ENCODE results near the gene TFB2M.
A peak's percentile ranks its signal among the peaks of the same experiment; 100 is the strongest.
"Not testable (repeated sequence)": the region's sequence is repeated elsewhere in the genome, so short reads cannot be mapped to it uniquely, and the experiment has no call there.

The TFB2M gene

GRCh38 chr1:246566128-246566812 lies at the start of gene TFB2M, which contains the start of gene CNST:
TSS of gene TFB2M (minus strand) at chr1:246566261. CDS start at chr1:246566138, 123 bp downstream.
TSS of gene CNST (plus strand) at chr1:246566456. CDS start at chr1:246591563, 25,107 bp downstream.
- peak; percentile 77 to 83 for DNase-seq (ENCODE audit: low spot score in 2 of 2)
- Mint-ChIP-seq H3K27ac (ENCODE audit: low read depth) (peak within 1 kb of the TSS; percentile 98), H3K27me3 (no peaks in the 10 kb centered on the region), H3K4me1 (peaks cover 41% of the 10 kb centered on the region), H3K9me3 (no peaks in the 10 kb centered on the region), H3K4me3 (peak within 1 kb of the TSS; percentile 99), H3K36me3 (ENCODE audit: insufficient read depth) (peaks cover 24% of the 10 kb centered on the region)
- ATAC-seq (replicated peaks; ENCODE audit: extremely low read depth, poor library complexity, severe bottlenecking) = peak; percentile 84

GRCh38 chr1:246613096-246613758 lies 47.2 kb upstream of the TFB2M start:
- Mint-ChIP-seq H3K27ac (ENCODE audit: low read depth) (peak overlapping the region; percentile 76), H3K4me3 (no peak overlapping the region), H3K4me1 (peaks cover 47% of the 10 kb centered on the region), H3K36me3 (ENCODE audit: insufficient read depth) (peaks cover 2% of the 10 kb centered on the region), H3K27me3 (no peaks in the 10 kb centered on the region), H3K9me3 (no peaks in the 10 kb centered on the region)
- DNase-seq (ENCODE audit: low spot score in 2 of 2) (no peak), ATAC-seq (replicated peaks; ENCODE audit: extremely low read depth, poor library complexity, severe bottlenecking) (no peak)

GRCh38 chr1:246609632-246610031 lies 43.6 kb upstream of the TFB2M start:
- Mint-ChIP-seq H3K27me3 (no peaks in the 10 kb centered on the region), H3K9me3 (no peaks in the 10 kb centered on the region), H3K36me3 (ENCODE audit: insufficient read depth) (no peaks in the 10 kb centered on the region), H3K27ac (ENCODE audit: low read depth) (no peak overlapping the region), H3K4me3 (no peak overlapping the region), H3K4me1 (peaks cover 42% of the 10 kb centered on the region)
- ATAC-seq (replicated peaks; ENCODE audit: extremely low read depth, poor library complexity, severe bottlenecking) = no peak
- DNase-seq (ENCODE audit: low spot score in 2 of 2) = no peak

DNA sequence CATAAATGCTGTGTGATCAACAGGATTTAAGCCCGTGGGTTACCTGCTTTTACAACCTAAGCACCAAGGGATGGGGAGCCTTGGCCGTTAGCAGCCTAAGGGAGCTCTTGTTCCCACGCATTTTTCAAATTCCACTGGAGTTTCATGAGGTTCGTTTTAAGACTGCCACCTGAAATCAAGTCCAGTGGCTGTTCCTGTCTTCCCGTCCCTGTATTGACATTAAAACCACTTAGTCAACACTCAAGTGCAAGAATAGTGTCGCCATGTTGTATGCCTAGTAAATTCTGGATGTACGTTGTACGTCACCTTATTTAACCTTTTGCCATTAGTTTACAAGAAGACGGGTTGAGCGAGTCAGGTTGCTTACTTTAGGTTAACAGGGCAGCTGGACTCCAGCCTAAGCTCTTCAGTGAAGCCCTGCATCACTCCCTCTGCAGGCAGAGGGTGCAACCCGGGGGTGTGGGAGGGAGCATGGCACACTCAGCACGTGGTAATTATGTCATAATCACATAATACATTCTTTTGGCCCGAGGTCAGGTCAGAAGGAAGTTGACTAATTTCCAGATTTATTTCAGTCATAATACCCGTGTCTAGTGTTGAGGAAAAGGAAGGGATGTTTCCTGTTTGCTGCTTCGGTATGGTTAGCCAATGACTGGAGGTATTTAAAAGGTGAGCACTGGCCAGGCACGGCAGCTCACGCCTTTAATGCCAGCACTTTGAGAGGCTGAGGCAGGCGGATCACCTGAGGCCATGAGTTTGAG lies 42.7 kb upstream of the TFB2M start:
- Mint-ChIP-seq H3K9me3 (no peaks in the 10 kb centered on the region), H3K36me3 (ENCODE audit: insufficient read depth) (no peaks in the 10 kb centered on the region), H3K27ac (ENCODE audit: low read depth) (no peak overlapping the region), H3K4me1 (peaks cover 42% of the 10 kb centered on the region), H3K27me3 (no peaks in the 10 kb centered on the region), H3K4me3 (no peak overlapping the region)
- ATAC-seq (replicated peaks; ENCODE audit: extremely low read depth, poor library complexity, severe bottlenecking) (no peak), DNase-seq (ENCODE audit: low spot score in 2 of 2) (no peak)

- H3K4me3 Mint-ChIP-seq = no peak overlapping the region
- H3K4me1 Mint-ChIP-seq = peaks cover 39% of the 10 kb centered on the region
These were observed 41.4 kb upstream of the TFB2M start for GRCh38 chr1:246607462-246607861.

DNA sequence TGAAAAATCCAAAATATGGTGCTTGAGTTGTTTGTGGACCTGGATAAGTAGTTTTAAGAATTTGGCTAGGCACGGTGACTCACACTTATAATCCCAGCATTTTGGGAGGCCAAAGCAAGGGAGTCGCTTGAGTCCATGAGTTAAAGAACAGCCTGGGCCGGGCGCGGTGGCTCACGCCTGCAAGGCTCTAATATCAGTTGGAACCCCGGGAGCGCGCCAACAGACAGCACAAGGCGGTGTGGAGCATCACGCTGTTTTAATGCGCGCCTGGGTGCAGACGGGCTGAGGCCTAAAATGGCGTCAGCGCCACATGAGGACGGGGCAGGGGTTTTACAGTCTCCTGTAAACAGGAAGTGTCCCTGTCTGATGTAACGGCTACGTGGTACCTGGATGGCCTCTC lies 39.2 kb upstream of the TFB2M start:
- not testable (repeated sequence) for H3K4me3 Mint-ChIP-seq; H3K9me3 Mint-ChIP-seq; DNase-seq (ENCODE audit: low spot score in 2 of 2); H3K36me3 Mint-ChIP-seq (ENCODE audit: insufficient read depth); H3K27me3 Mint-ChIP-seq; H3K27ac Mint-ChIP-seq (ENCODE audit: low read depth); ATAC-seq (replicated peaks; ENCODE audit: extremely low read depth, poor library complexity, severe bottlenecking)
- peaks cover 45% of the 10 kb centered on the region for H3K4me1 Mint-ChIP-seq

More at GRCh38 chr1:246607462-246607861, 41.4 kb upstream of the TFB2M start:
- ATAC-seq (replicated peaks; ENCODE audit: extremely low read depth, poor library complexity, severe bottlenecking) = no peak
- DNase-seq (ENCODE audit: low spot score in 2 of 2) = no peak
- Mint-ChIP-seq H3K27me3 (no peaks in the 10 kb centered on the region), H3K9me3 (no peaks in the 10 kb centered on the region), H3K27ac (ENCODE audit: low read depth) (no peak overlapping the region), H3K36me3 (ENCODE audit: insufficient read depth) (peaks cover 2% of the 10 kb centered on the region)

GRCh38 chr1:246602194-246602593 lies 36.1 kb upstream of the TFB2M start:
- Mint-ChIP-seq H3K9me3 (no peaks in the 10 kb centered on the region), H3K27me3 (no peaks in the 10 kb centered on the region), H3K4me1 (peaks cover 43% of the 10 kb centered on the region), H3K4me3 (no peak overlapping the region), H3K27ac (ENCODE audit: low read depth) (peak overlapping the region; percentile 22), H3K36me3 (ENCODE audit: insufficient read depth) (peaks cover 4% of the 10 kb centered on the region)
- DNase-seq (ENCODE audit: low spot score in 2 of 2) (no peak), ATAC-seq (replicated peaks; ENCODE audit: extremely low read depth, poor library complexity, severe bottlenecking) (no peak)

- H3K4me1 Mint-ChIP-seq = peaks cover 47% of the 10 kb centered on the region
- DNase-seq (ENCODE audit: low spot score in 2 of 2) (no peak), ATAC-seq (replicated peaks; ENCODE audit: extremely low read depth, poor library complexity, severe bottlenecking) (no peak)
- no peaks in the 10 kb centered on the region for H3K9me3 Mint-ChIP-seq
- H3K27me3 Mint-ChIP-seq = no peaks in the 10 kb centered on the region
- H3K4me3 Mint-ChIP-seq = no peak overlapping the region
- H3K36me3 Mint-ChIP-seq (ENCODE audit: insufficient read depth) = peaks cover 11% of the 10 kb centered on the region
- H3K27ac Mint-ChIP-seq (ENCODE audit: low read depth) = peak overlapping the region; percentile 39
These were observed 34.5 kb upstream of the TFB2M start for GRCh38 chr1:246600579-246600978.

DNA sequence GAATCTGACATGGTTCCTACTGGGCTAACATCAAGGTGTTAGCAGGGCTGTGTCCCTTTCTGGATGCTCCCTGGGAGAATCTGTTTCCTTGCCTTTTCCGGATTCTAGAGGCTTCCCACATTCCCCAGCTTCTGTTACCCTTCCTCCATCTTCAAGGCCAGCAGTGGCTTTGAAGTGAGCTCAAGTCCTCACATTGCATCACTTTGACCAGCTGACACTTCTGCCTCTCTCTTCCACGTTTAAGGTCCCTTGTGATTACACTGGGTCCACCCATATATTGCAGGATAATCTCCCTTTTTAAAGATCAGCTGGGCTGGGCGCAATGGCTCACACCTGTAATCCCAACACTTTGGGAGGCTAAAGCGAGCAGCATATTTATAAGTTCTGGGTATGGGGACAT lies 33.3 kb upstream of the TFB2M start:
- DNase-seq (ENCODE audit: low spot score in 2 of 2) = no peak
- Mint-ChIP-seq H3K4me3 (no peak overlapping the region), H3K9me3 (no peaks in the 10 kb centered on the region), H3K27me3 (no peaks in the 10 kb centered on the region), H3K36me3 (ENCODE audit: insufficient read depth) (peaks cover 15% of the 10 kb centered on the region), H3K27ac (ENCODE audit: low read depth) (no peak overlapping the region), H3K4me1 (peaks cover 54% of the 10 kb centered on the region)
- ATAC-seq (replicated peaks; ENCODE audit: extremely low read depth, poor library complexity, severe bottlenecking) = no peak

DNA sequence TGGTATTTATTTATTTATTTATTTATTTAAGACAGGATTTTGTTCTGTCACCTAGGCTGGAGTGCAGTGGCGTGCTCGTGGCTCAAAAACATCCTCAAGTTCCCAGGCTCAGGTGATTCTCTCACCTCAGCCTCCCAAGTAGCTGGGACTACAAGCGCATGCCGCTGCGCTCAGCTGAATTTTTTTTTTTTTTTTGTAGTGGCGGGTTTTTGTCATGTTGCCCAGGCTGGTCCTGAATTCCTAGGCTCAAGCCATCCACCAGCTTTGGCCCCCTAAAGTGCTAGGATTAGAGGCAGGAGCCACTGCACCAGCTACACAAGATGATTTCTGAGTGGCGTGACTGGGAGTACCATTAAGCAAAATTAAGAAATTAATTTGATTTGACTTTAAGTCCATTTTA lies 31.9 kb upstream of the TFB2M start:
- DNase-seq (ENCODE audit: low spot score in 2 of 2) = no peak
- Mint-ChIP-seq H3K4me1 (peaks cover 48% of the 10 kb centered on the region), H3K4me3 (no peak overlapping the region), H3K36me3 (ENCODE audit: insufficient read depth) (peaks cover 17% of the 10 kb centered on the region), H3K9me3 (no peaks in the 10 kb centered on the region), H3K27me3 (no peaks in the 10 kb centered on the region), H3K27ac (ENCODE audit: low read depth) (no peak overlapping the region)
- no peak for ATAC-seq (replicated peaks; ENCODE audit: extremely low read depth, poor library complexity, severe bottlenecking)

- H3K4me3 Mint-ChIP-seq = no peak overlapping the region
- H3K9me3 Mint-ChIP-seq = no peaks in the 10 kb centered on the region
- ATAC-seq (replicated peaks; ENCODE audit: extremely low read depth, poor library complexity, severe bottlenecking) (no peak), DNase-seq (ENCODE audit: low spot score in 2 of 2) (no peak)
- H3K4me1 Mint-ChIP-seq = peaks cover 47% of the 10 kb centered on the region
- no peaks in the 10 kb centered on the region for H3K27me3 Mint-ChIP-seq
- H3K27ac Mint-ChIP-seq (ENCODE audit: low read depth) = no peak overlapping the region
- H3K36me3 Mint-ChIP-seq (ENCODE audit: insufficient read depth) = peaks cover 17% of the 10 kb centered on the region
These were observed 31.3 kb upstream of the TFB2M start for GRCh38 chr1:246597340-246597739.

- H3K4me1 Mint-ChIP-seq = peaks cover 42% of the 10 kb centered on the region
- DNase-seq (ENCODE audit: low spot score in 2 of 2) (no peak), ATAC-seq (replicated peaks; ENCODE audit: extremely low read depth, poor library complexity, severe bottlenecking) (no peak)
- H3K27ac Mint-ChIP-seq (ENCODE audit: low read depth) = no peak overlapping the region
- H3K4me3 Mint-ChIP-seq = no peak overlapping the region
- H3K27me3 Mint-ChIP-seq = no peaks in the 10 kb centered on the region
- peaks cover 4% of the 10 kb centered on the region for H3K9me3 Mint-ChIP-seq
- peaks cover 27% of the 10 kb centered on the region for H3K36me3 Mint-ChIP-seq (ENCODE audit: insufficient read depth)
These were observed 29.1 kb upstream of the TFB2M start for GRCh38 chr1:246595146-246595545.
